DMS53 (cell line): Measurements from ENCODE around the gene TCEA3.
A peak's percentile ranks its signal among the peaks of the same experiment; 100 is the strongest.

Source experiments
- DNase-seq: peaks from one replicate; lab custom pipeline; 2025; lab: John Stamatoyannopoulos, UW

The TCEA3 gene

GRCh38 chr1:23367791-23368561, 56.6 kb downstream of the TCEA3 start:
- DNase-seq: peak; percentile 99

GRCh38 chr1:23367451-23367790, 57.1 kb downstream of the TCEA3 start:
- DNase-seq: no peak

GRCh38 chr1:23366598-23366997, 58.0 kb downstream of the TCEA3 start:
- DNase-seq: no peak

- DNase-seq: no peak
Observed at GRCh38 chr1:23366146-23366545, 58.4 kb downstream of the TCEA3 start.

- DNase-seq: peak; percentile 35
Observed at GRCh38 chr1:23362218-23362713, 62.3 kb downstream of the TCEA3 start.

GRCh38 chr1:23358310-23358875, 66.2 kb downstream of the TCEA3 start:
- DNase-seq: no peak

GRCh38 chr1:23357138-23357908, 67.2 kb downstream of the TCEA3 start:
- no peak for DNase-seq

GRCh38 chr1:23356471-23357137, 67.9 kb downstream of the TCEA3 start:
- DNase-seq: no peak

- DNase-seq: no peak
Observed at GRCh38 chr1:23354245-23354644, 70.3 kb downstream of the TCEA3 start.

GRCh38 chr1:23352096-23352695, 72.4 kb downstream of the TCEA3 start:
- no peak for DNase-seq

- no peak for DNase-seq
Observed at GRCh38 chr1:23345920-23346319, 78.6 kb downstream of the TCEA3 start.

- DNase-seq: no peak
Observed at GRCh38 chr1:23344987-23345472, 79.5 kb downstream of the TCEA3 start.

GRCh38 chr1:23344111-23344986, 80.2 kb downstream of the TCEA3 start, which contains the start of gene HNRNPR:
Gene HNRNPR, minus strand, starts transcription at chr1:23344284. Its CDS starts 3,276 bp downstream, at chr1:23341008.
- peak; percentile 100 for DNase-seq

- peak; percentile 81 for DNase-seq
Observed at GRCh38 chr1:23343221-23344110, 81.1 kb downstream of the TCEA3 start.

GRCh38 chr1:23341931-23342692, 82.4 kb downstream of the TCEA3 start:
- no peak for DNase-seq

GRCh38 chr1:23339632-23340031, 84.9 kb downstream of the TCEA3 start:
- DNase-seq: no peak

GRCh38 chr1:23337869-23338268, 86.7 kb downstream of the TCEA3 start:
- no peak for DNase-seq

- DNase-seq: peak; percentile 14
Observed at GRCh38 chr1:23331713-23332112, 92.8 kb downstream of the TCEA3 start.
